Endothelial cell of umbilical vein (primary cell): ENCODE measurements around the gene LEPROT. TPM values are rescaled to one million over a fixed set of nuclear protein-coding genes. Genes with fewer than 3 reads are reported as not detected.

Experiments used
- BruUV-seq: library from RNA; stranded (reverse); fragments of 400-500 nt; replicated peaks from 2 replicates; lab custom pipeline; 2021; lab: Mats Ljungman, UMichigan
- CTCF ChIA-PET: fragments of 300-600, 350-600 bp; sonication (Branson Sonifier 250); formaldehyde crosslinking; loops from one replicate; lab custom pipeline; 2021; ENCODE audit warnings: antibody characterized with exemption, inconsistent platforms; lab: Charles Lee
- POLR2A ChIA-PET: fragments of 300-600, 350-600 bp; sonication (Branson Sonifier 250); formaldehyde crosslinking; loops from one replicate; lab custom pipeline; 2021; ENCODE audit warnings: antibody characterized with exemption, inconsistent platforms; lab: Charles Lee
- DNase-seq: peaks from one replicate; pipeline ENCODE4 v3.0.0-alpha.2; 2011; ENCODE audit warnings: low read depth, low spot score
- FAIRE-seq: peaks from 2 replicates; lab custom pipeline; 2011; peaks lifted over from hg19 to GRCh38; lab: Jason Lieb, UNC
- H2AFZ ChIP-seq: 2 replicates; pipeline ENCODE4 v1.6.0; 2012; ENCODE audit warnings: low read depth, low read length, control low read depth, inconsistent platforms
- H3K27ac ChIP-seq: 2 replicates; pipeline ENCODE4 v1.5.1; 2011; ENCODE audit warnings: low read depth, mild to moderate bottlenecking, control low read depth, low read length, moderate library complexity; ENCODE audit not compliant: insufficient read depth
- H3K27me3 ChIP-seq, 2 experiments: 2 replicates each; pipeline versions ENCODE4 v1.6.0 to v1.6.1; 2011; ENCODE audit warnings: low read length in 2 of 2, mixed read lengths in 1 of 2; ENCODE audit not compliant: control insufficient read depth in 2 of 2, insufficient read depth in 2 of 2
- H3K36me3 ChIP-seq, 2 experiments: 2 replicates in 1 of 2; 3 replicates in 1 of 2; pipeline ENCODE4 v1.5.1; 2011; ENCODE audit warnings: low read length in 2 of 2, mild to moderate bottlenecking in 1 of 2, moderate library complexity in 1 of 2; ENCODE audit not compliant: control insufficient read depth in 2 of 2, insufficient read depth in 2 of 2; ENCODE audit errors: extremely low read depth in 1 of 2
- H3K4me1 ChIP-seq: 3 replicates; pipeline ENCODE4 v1.5.1; 2011; ENCODE audit warnings: mild to moderate bottlenecking, low read length; ENCODE audit not compliant: control insufficient read depth, insufficient read depth; ENCODE audit errors: extremely low read depth
- H3K4me2 ChIP-seq: 2 replicates; pipeline ENCODE4 v1.6.1; 2011; ENCODE audit warnings: low read length, control low read depth, mixed read lengths; ENCODE audit not compliant: insufficient read depth
- H3K4me3 ChIP-seq, 3 experiments: fragments of 200-600 bp in 1 of 3; sonication (generic), shearing (Covaris generic) in 1 of 3; replicated peaks in 1 of 3; 2 replicates each; pipeline ENCODE4 v1.5.1; 2011 to 2016; ENCODE audit warnings: control low read depth in 3 of 3, low read length in 3 of 3, mild to moderate bottlenecking in 2 of 3, inconsistent platforms in 1 of 3, low read depth in 1 of 3, moderate library complexity in 1 of 3; ENCODE audit not compliant: insufficient read depth in 1 of 3
- H3K79me2 ChIP-seq: 2 replicates; pipeline ENCODE4 v1.6.0; 2012; ENCODE audit warnings: low read length, inconsistent platforms; ENCODE audit not compliant: control insufficient read depth, insufficient read depth
- H3K9ac ChIP-seq: replicated peaks from 2 replicates; pipeline ENCODE3; 2011; ENCODE audit warnings: low read length, control low read depth; ENCODE audit not compliant: insufficient read depth; ENCODE audit errors: extremely low read depth
- H3K9me1 ChIP-seq: replicated peaks from 3 replicates; pipeline ENCODE4 v1.6.0; 2011; ENCODE audit warnings: mild to moderate bottlenecking, low read length; ENCODE audit not compliant: control insufficient read depth, insufficient read depth; ENCODE audit errors: extremely low read depth
- H3K9me3 ChIP-seq: replicated peaks from 2 replicates; pipeline ENCODE4 v1.5.1; 2012; ENCODE audit warnings: low read length, inconsistent platforms; ENCODE audit not compliant: control insufficient read depth, insufficient read depth
- H4K20me1 ChIP-seq: replicated peaks from 2 replicates; pipeline ENCODE3; 2011; ENCODE audit warnings: mild to moderate bottlenecking, low read length; ENCODE audit not compliant: control insufficient read depth, insufficient read depth; ENCODE audit errors: extremely low read depth
- EZH2 ChIP-seq: IDR thresholded peaks from 2 replicates; pipeline ENCODE4 v1.6.1; 2012; ENCODE audit warnings: borderline replicate concordance, low read depth, mild to moderate bottlenecking, moderate library complexity, low read length, inconsistent platforms; ENCODE audit not compliant: severe bottlenecking
- FOS ChIP-seq: IDR thresholded peaks from 2 replicates; pipeline ENCODE4 v1.6.1; 2011; ENCODE audit warnings: mild to moderate bottlenecking, low read length, moderate library complexity, borderline replicate concordance; ENCODE audit not compliant: insufficient read depth
- GATA2 ChIP-seq: IDR thresholded peaks from 2 replicates; pipeline ENCODE4 v1.7.0; 2011; ENCODE audit warnings: low read depth, mild to moderate bottlenecking, moderate library complexity, mixed read lengths, low read length; ENCODE audit not compliant: insufficient read length, insufficient read depth
- JUN ChIP-seq: IDR thresholded peaks from 2 replicates; pipeline ENCODE4 v1.6.1; 2011; ENCODE audit warnings: borderline replicate concordance, low read depth; ENCODE audit not compliant: insufficient read length, insufficient read depth
- MYC ChIP-seq: IDR thresholded peaks from one replicate; pipeline ENCODE4 v1.6.1; 2011; ENCODE audit warnings: mild to moderate bottlenecking, low read depth, low read length
- POLR2A ChIP-seq: IDR thresholded peaks from 2 replicates; pipeline ENCODE4 v1.6.1; 2012; ENCODE audit warnings: low read depth, mild to moderate bottlenecking, control low read depth, low read length
- POLR2AphosphoS5 ChIP-seq: IDR thresholded peaks from 2 replicates; pipeline ENCODE4 v1.6.1; 2012; ENCODE audit warnings: low read depth, mild to moderate bottlenecking, control low read depth, low read length, moderate library complexity; ENCODE audit not compliant: insufficient read depth
- dilution Hi-C: fragments of 300-500 bp; cut with MboI; formaldehyde crosslinking; loops from one replicate; pipeline ENCODE4 v1.15.0; 2019; ENCODE audit warnings: low sequenced_read_pairs; ENCODE audit not compliant: extremely low pct_ligation_motif_present
- intact Hi-C: fragments of 100-400 bp; cut with micrococcal nuclease; formaldehyde crosslinking; loops from one replicate; pipeline ENCODE4 v1.10.0; 2022
- polyA plus RNA-seq, 4 experiments: library from polyadenylated mRNA; depleted of rRNA in 3 of 4; stranded (reverse) in 3 of 4; unstranded in 1 of 4; fragments of >200 nt; gene quantifications; 2 replicates each; pipeline versions ENCODE4 v1.2.1 to v1.2.3, GENCODE V29; 2011 to 2012; ENCODE audit warnings: missing spikeins in 1 of 4
- total RNA-seq: library from RNA; stranded (reverse); gene quantifications from 2 replicates; pipeline ENCODE4 v1.2.3, GENCODE V29; 2021
- TF ChIP-seq, protein P1 (sequence below), 2 donors: IDR thresholded peaks; 1 replicate in 1 of 2; 2 replicates in 1 of 2; pipeline ENCODE4 v1.5.1; 2011; ENCODE audit warnings: low read length in 2 of 2, mild to moderate bottlenecking in 2 of 2, moderate library complexity in 2 of 2, control low read depth in 1 of 2, inconsistent platforms in 1 of 2, low read depth in 1 of 2; ENCODE audit not compliant: insufficient read depth in 1 of 2; ENCODE audit errors: extremely low read depth in 1 of 2
- TF ChIP-seq, protein P2 (sequence below): IDR thresholded peaks from 2 replicates; pipeline ENCODE4 v1.6.1; 2011; ENCODE audit not compliant: insufficient read depth, insufficient read length

Gene LEPROT
- total and polyA plus RNA-seq, 2 donors (not counting 3 experiments of a cell fraction or from before 2014, with no cell fraction given): 80.6 to 94.8 TPM

- TF ChIP-seq, protein P1, sequence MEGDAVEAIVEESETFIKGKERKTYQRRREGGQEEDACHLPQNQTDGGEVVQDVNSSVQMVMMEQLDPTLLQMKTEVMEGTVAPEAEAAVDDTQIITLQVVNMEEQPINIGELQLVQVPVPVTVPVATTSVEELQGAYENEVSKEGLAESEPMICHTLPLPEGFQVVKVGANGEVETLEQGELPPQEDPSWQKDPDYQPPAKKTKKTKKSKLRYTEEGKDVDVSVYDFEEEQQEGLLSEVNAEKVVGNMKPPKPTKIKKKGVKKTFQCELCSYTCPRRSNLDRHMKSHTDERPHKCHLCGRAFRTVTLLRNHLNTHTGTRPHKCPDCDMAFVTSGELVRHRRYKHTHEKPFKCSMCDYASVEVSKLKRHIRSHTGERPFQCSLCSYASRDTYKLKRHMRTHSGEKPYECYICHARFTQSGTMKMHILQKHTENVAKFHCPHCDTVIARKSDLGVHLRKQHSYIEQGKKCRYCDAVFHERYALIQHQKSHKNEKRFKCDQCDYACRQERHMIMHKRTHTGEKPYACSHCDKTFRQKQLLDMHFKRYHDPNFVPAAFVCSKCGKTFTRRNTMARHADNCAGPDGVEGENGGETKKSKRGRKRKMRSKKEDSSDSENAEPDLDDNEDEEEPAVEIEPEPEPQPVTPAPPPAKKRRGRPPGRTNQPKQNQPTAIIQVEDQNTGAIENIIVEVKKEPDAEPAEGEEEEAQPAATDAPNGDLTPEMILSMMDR (IDR thresholded peaks at IDR 0.05; ENCODE audit: extremely low read depth in 1 of 2, insufficient read depth in 1 of 2, low read depth in 1 of 2, low read length in 2 of 2): no peak
- no peak for TF ChIP-seq POLR2AphosphoS5
- TF ChIP-seq EZH2: no peak
- TF ChIP-seq POLR2A: no peak
- intact Hi-C loops (no loop called here), dilution Hi-C loops (no loop called here)
- Histone ChIP-seq H2AFZ (no peak overlapping the region), H3K27ac (no peak overlapping the region), H3K36me3 (peaks cover 0 to 2% of the 10 kb centered on the region in 2 experiments), H3K9ac (no peak overlapping the region), H3K9me3 (no peaks in the 10 kb centered on the region), H4K20me1 (no peaks in the 10 kb centered on the region), H3K4me3 (no peak overlapping the region), H3K4me1 (no peaks in the 10 kb centered on the region), H3K27me3 (no peaks in the 10 kb centered on the region), H3K9me1 (no peaks in the 10 kb centered on the region), H3K79me2 (no peaks in the 10 kb centered on the region), H3K4me2 (no peak overlapping the region)
- no peak for DNase-seq
- POLR2A ChIA-PET: no interaction called here
- no TSS peak for BruUV-seq
- FAIRE-seq: no peak
- CTCF ChIA-PET: interaction anchor here (1.3 kb wide), 1 partner anchor 286 kb away, joined by 3 read pairs; no protein-coding TSS in a partner anchor
Observed at GRCh38 chr1:65401612-65402011, 18.9 kb upstream of the LEPROT start.

- Histone ChIP-seq H3K9me3 (no peaks in the 10 kb centered on the region), H4K20me1 (no peaks in the 10 kb centered on the region), H3K79me2 (no peaks in the 10 kb centered on the region), H3K27ac (no peak overlapping the region), H3K9me1 (no peaks in the 10 kb centered on the region), H2AFZ (no peak overlapping the region), H3K4me2 (no peak overlapping the region), H3K4me3 (no peak overlapping the region), H3K4me1 (no peaks in the 10 kb centered on the region), H3K27me3 (no peaks in the 10 kb centered on the region), H3K9ac (no peak overlapping the region), H3K36me3 (peaks cover 0 to 2% of the 10 kb centered on the region in 2 experiments)
- TF ChIP-seq MYC (no peak), POLR2AphosphoS5 (no peak), JUN (no peak), FOS (no peak), GATA2 (no peak), EZH2 (no peak), POLR2A (no peak)
- TF ChIP-seq, protein P2, sequence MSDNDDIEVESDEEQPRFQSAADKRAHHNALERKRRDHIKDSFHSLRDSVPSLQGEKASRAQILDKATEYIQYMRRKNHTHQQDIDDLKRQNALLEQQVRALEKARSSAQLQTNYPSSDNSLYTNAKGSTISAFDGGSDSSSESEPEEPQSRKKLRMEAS: no peak
- TF ChIP-seq, protein P1 (IDR thresholded peaks at IDR 0.05; ENCODE audit: extremely low read depth in 1 of 2, insufficient read depth in 1 of 2, low read depth in 1 of 2, low read length in 2 of 2): no peak
- dilution Hi-C loops (no loop called here), intact Hi-C loops (no loop called here)
- BruUV-seq: no TSS peak
- FAIRE-seq (no peak), DNase-seq (no peak)
- ChIA-PET POLR2A (no interaction called here), CTCF (interaction anchor here (0.6 to 0.8 kb wide), 2 partner anchors 11 to 44 kb away, joined by 3 read pairs; no protein-coding TSS in a partner anchor)
Observed at GRCh38 chr1:65404941-65405340, 15.5 kb upstream of the LEPROT start.
